ENCODE results near the gene GSPT1.

DNA sequence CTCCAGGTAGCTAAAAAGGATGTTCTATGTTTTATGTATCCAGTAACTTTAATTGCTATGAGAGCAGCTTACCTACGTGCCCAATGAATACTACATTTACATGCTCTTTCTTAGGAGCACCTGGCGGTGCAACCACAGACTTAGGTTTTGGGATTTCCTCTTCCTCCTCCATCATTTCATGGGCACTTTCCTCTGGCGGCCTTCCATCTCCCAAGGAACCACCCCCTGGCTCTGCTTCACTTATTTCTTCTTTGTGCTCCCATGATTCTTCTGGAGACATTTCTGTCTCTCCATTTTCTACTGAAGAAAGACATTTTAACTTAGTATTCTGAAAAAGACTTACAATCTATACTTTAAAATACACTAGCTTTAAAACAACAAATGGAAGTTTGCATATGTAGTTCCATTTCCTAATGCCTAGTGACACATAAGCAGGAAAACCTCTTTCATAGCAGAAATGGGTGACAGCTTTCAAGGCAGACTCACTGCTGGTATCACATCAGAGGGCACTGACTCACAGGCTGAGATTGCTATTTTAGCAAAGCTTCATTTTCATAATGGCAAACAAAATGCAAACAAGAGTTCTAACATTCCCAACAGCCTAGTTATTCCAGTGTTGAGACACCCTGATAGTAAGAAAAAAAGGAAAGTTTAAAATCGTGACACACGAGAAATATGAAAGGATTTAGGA lies 19.1 kb downstream of the GSPT1 start:
- TF ChIP-seq POLR2A (IDR thresholded peaks at IDR 0.05; ENCODE audit: low read length), result no peak
- TF ChIP-seq GATA1 (IDR thresholded peaks at IDR 0.05; ENCODE audit: low read depth, low read length), result no peak

Measured in erythroblast (primary cell).